IMR-90 (cell line): Measurements from ENCODE around the gene GM2A. TPM values are rescaled to one million over a fixed set of nuclear protein-coding genes. Genes with fewer than 3 reads are reported as not detected.

Source experiments
- ATAC-seq: fragments of 200-7000 bp; cut with Tn5 transposase; 2 replicates; pipeline ENCODE4 v1.9.1; 2020; ENCODE audit warnings: low read depth, mild to moderate bottlenecking, moderate library complexity
- BruUV-seq: library from RNA; stranded (reverse); fragments of 400-500 nt; replicated peaks from 2 replicates; lab custom pipeline; 2021; lab: Mats Ljungman, UMichigan
- CTCF ChIA-PET: fragments of 300-600 bp; formaldehyde crosslinking; extraction: SDS; loops from one replicate; lab custom pipeline; 2021; ENCODE audit warnings: antibody characterized with exemption; lab: Yijun Ruan, JAX
- POLR2A ChIA-PET: fragments of 300-600 bp; sonication (Branson Sonifier 250); formaldehyde crosslinking; loops from one replicate; lab custom pipeline; 2022; ENCODE audit warnings: antibody characterized with exemption; ENCODE audit not compliant: unreplicated experiment; lab: Charles Lee
- DNase-seq: peaks from one replicate; pipeline ENCODE4 v3.0.0; 2013
- H2AFZ ChIP-seq: replicated peaks from 2 replicates; pipeline ENCODE3; 2013; ENCODE audit warnings: low read length, mild to moderate bottlenecking; ENCODE audit not compliant: poor library complexity
- H2AK5ac ChIP-seq: 2 replicates; pipeline ENCODE4 v1.6.1; 2013; ENCODE audit warnings: low read depth, low read length, inconsistent platforms
- H2AK9ac ChIP-seq: replicated peaks from 2 replicates; pipeline ENCODE3; 2013; ENCODE audit warnings: mild to moderate bottlenecking, low read depth, low read length, moderate library complexity; ENCODE audit not compliant: poor library complexity
- H2BK120ac ChIP-seq: 2 replicates; pipeline ENCODE4 v1.6.1; 2013; ENCODE audit warnings: low read depth, low read length, inconsistent platforms
- H2BK15ac ChIP-seq: 3 replicates; pipeline ENCODE4 v1.6.1; 2013; ENCODE audit warnings: low read depth, low read length, inconsistent platforms
- H2BK20ac ChIP-seq: 2 replicates; pipeline ENCODE4 v1.6.1; 2013; ENCODE audit warnings: low read depth, mild to moderate bottlenecking, inconsistent platforms, low read length, moderate library complexity
- H2BK5ac ChIP-seq: 2 replicates; pipeline ENCODE4 v1.6.1; 2013; ENCODE audit warnings: mild to moderate bottlenecking, low read depth, low read length, inconsistent platforms; ENCODE audit not compliant: poor library complexity, severe bottlenecking
- H3K14ac ChIP-seq: replicated peaks from 2 replicates; pipeline ENCODE4 v1.6.1; 2013; ENCODE audit warnings: low read depth, low read length, inconsistent platforms
- H3K18ac ChIP-seq: 2 replicates; pipeline ENCODE4 v1.6.1; 2013; ENCODE audit warnings: low read depth, low read length, control low read depth
- H3K23ac ChIP-seq: 2 replicates; pipeline ENCODE4 v1.6.1; 2013; ENCODE audit warnings: low read depth, low read length, inconsistent platforms
- H3K27ac ChIP-seq: 2 replicates; pipeline ENCODE4 v1.5.1; 2013; ENCODE audit warnings: mild to moderate bottlenecking, control low read depth, low read length; ENCODE audit not compliant: insufficient read depth
- H3K27me3 ChIP-seq: 2 replicates; pipeline ENCODE4 v1.6.1; 2013; ENCODE audit warnings: low read length; ENCODE audit not compliant: control insufficient read depth, insufficient read depth
- H3K36me3 ChIP-seq: 2 replicates; pipeline ENCODE4 v1.6.1; 2013; ENCODE audit warnings: low read length, mixed read lengths; ENCODE audit not compliant: control insufficient read depth, insufficient read depth
- H3K4ac ChIP-seq: 2 replicates; pipeline ENCODE4 v1.6.1; 2013; ENCODE audit warnings: low read depth, low read length, inconsistent platforms
- H3K4me1 ChIP-seq: 2 replicates; pipeline ENCODE4 v1.6.1; 2013; ENCODE audit warnings: low read length, mixed read lengths; ENCODE audit not compliant: control insufficient read depth, insufficient read depth
- H3K4me2 ChIP-seq: 2 replicates; pipeline ENCODE4 v1.6.1; 2013; ENCODE audit warnings: low read depth, mild to moderate bottlenecking, control low read depth, low read length, moderate library complexity
- H3K4me3 ChIP-seq: 2 replicates; pipeline ENCODE4 v1.5.1; 2013; ENCODE audit warnings: low read depth, mild to moderate bottlenecking, control low read depth, low read length, moderate library complexity; ENCODE audit not compliant: insufficient read depth
- H3K56ac ChIP-seq: 2 replicates; pipeline ENCODE4 v1.6.1; 2013; ENCODE audit warnings: low read length, inconsistent platforms; ENCODE audit not compliant: insufficient read depth; ENCODE audit errors: extremely low read depth
- H3K79me1 ChIP-seq, 2 experiments: 2 replicates each; pipeline ENCODE4 v1.6.1; 2013; ENCODE audit warnings: low read length in 2 of 2, inconsistent platforms in 1 of 2, low read depth in 1 of 2
- H3K9ac ChIP-seq: 2 replicates; pipeline ENCODE4 v1.6.1; 2013; ENCODE audit warnings: low read depth, low read length, control low read depth
- H3K9me1 ChIP-seq: 2 replicates; pipeline ENCODE4 v1.6.1; 2013; ENCODE audit warnings: low read length, inconsistent platforms; ENCODE audit not compliant: insufficient read depth
- H3K9me3 ChIP-seq: 2 replicates; pipeline ENCODE4 v1.6.1; 2013; ENCODE audit warnings: low read length; ENCODE audit not compliant: control insufficient read depth, insufficient read depth
- H4K20me1 ChIP-seq: 2 replicates; pipeline ENCODE4 v1.6.1; 2013; ENCODE audit warnings: low read length, inconsistent platforms; ENCODE audit not compliant: insufficient read depth
- H4K5ac ChIP-seq: 2 replicates; pipeline ENCODE4 v1.6.1; 2013; ENCODE audit warnings: mild to moderate bottlenecking, low read depth, low read length, control low read depth
- H4K8ac ChIP-seq, 2 experiments: 2 replicates each; pipeline ENCODE4 v1.6.1; 2013; ENCODE audit warnings: low read depth in 2 of 2, low read length in 2 of 2, control low read depth in 1 of 2, inconsistent platforms in 1 of 2
- H4K91ac ChIP-seq: 2 replicates; pipeline ENCODE4 v1.6.1; 2013; ENCODE audit warnings: low read depth, low read length, inconsistent platforms; ENCODE audit not compliant: insufficient read depth
- BHLHE40 ChIP-seq: fragments of 150-350 bp; IDR thresholded peaks from 2 replicates; pipeline ENCODE4 v1.6.1; 2016; ENCODE audit warnings: mild to moderate bottlenecking, low read depth, low read length
- CEBPB ChIP-seq: IDR thresholded peaks from 2 replicates; pipeline ENCODE4 v1.6.1; 2012; ENCODE audit warnings: low read depth, low read length, improper control_type of control experiment
- CHD1 ChIP-seq: IDR thresholded peaks from 2 replicates; pipeline ENCODE4 v1.6.1; 2012; ENCODE audit warnings: low read depth, low read length, improper control_type of control experiment
- FOS ChIP-seq: fragments of 150-350 bp; IDR thresholded peaks from 2 replicates; pipeline ENCODE4 v1.6.1; 2016; ENCODE audit warnings: low read depth, low read length
- MAFK ChIP-seq: IDR thresholded peaks from 2 replicates; pipeline ENCODE4 v1.6.1; 2012; ENCODE audit warnings: low read depth, low read length, improper control_type of control experiment
- MXI1 ChIP-seq: IDR thresholded peaks from 2 replicates; pipeline ENCODE4 v1.6.1; 2012; ENCODE audit warnings: low read depth, mild to moderate bottlenecking, low read length, moderate library complexity, borderline replicate concordance
- NFE2L2 ChIP-seq: fragments of 150-350 bp; IDR thresholded peaks from 2 replicates; pipeline ENCODE4 v1.6.1; 2016; ENCODE audit warnings: low read depth, mild to moderate bottlenecking, low read length
- POLR2A ChIP-seq: IDR thresholded peaks from 2 replicates; pipeline ENCODE4 v1.6.1; 2012; ENCODE audit warnings: mild to moderate bottlenecking, low read depth, low read length
- RAD21 ChIP-seq: IDR thresholded peaks from 2 replicates; pipeline ENCODE4 v1.6.1; 2012; ENCODE audit warnings: low read length, improper control_type of control experiment
- RCOR1 ChIP-seq: IDR thresholded peaks from 2 replicates; pipeline ENCODE4 v1.6.1; 2012; ENCODE audit warnings: mild to moderate bottlenecking, low read length, improper control_type of control experiment; ENCODE audit not compliant: insufficient replicate concordance
- RFX5 ChIP-seq: IDR thresholded peaks from 2 replicates; pipeline ENCODE4 v1.8.0; 2012; ENCODE audit warnings: low read depth, mild to moderate bottlenecking, low read length, moderate library complexity
- SMC3 ChIP-seq: fragments of 150-350 bp; IDR thresholded peaks from 2 replicates; pipeline ENCODE4 v1.6.1; 2016; ENCODE audit warnings: low read depth, mild to moderate bottlenecking, antibody characterized with exemption, low read length, moderate library complexity
- dilution Hi-C: fragments of 300-500 bp; cut with HindIII; formaldehyde crosslinking; loops from one replicate; pipeline ENCODE4 v1.14.3; 2018; ENCODE audit warnings: low sequenced_read_pairs; ENCODE audit not compliant: unreplicated experiment
- in situ Hi-C: fragments of 300-500 bp; cut with MboI; formaldehyde crosslinking; loops from 3 replicates; pipeline ENCODE4 v1.14.3; 2019; ENCODE audit warnings: low sequenced_read_pairs, inconsistent platforms, mixed read lengths
- intact Hi-C: fragments of 100-400 bp; cut with micrococcal nuclease; formaldehyde crosslinking; loops from 2 replicates; pipeline ENCODE4 v1.10.0; 2022
- polyA plus RNA-seq, 3 experiments: library from polyadenylated mRNA; depleted of rRNA; stranded (reverse); fragments of >200 nt; gene quantifications; 2 replicates each; pipeline ENCODE4 v1.2.3, GENCODE V29; 2012; ENCODE audit warnings: low replicate concordance in 1 of 3
- total RNA-seq: library from RNA; depleted of rRNA; stranded (reverse); fragments of >200 nt; gene quantifications from 2 replicates; pipeline ENCODE4 v1.2.3, GENCODE V29; 2012
- TF ChIP-seq, protein P1 (sequence below): conservative IDR thresholded peaks from 2 replicates; pipeline ENCODE4 v1.5.1; 2012; ENCODE audit warnings: mild to moderate bottlenecking, low read depth, low read length, improper control_type of control experiment
- TF ChIP-seq, protein P2 (sequence below): fragments of 150-350 bp; IDR thresholded peaks from 2 replicates; pipeline ENCODE4 v1.6.1; 2017; ENCODE audit warnings: mild to moderate bottlenecking, antibody characterized with exemption, low read length, low read depth
- TF ChIP-seq, protein P3 (sequence below): fragments of 150-350 bp; IDR thresholded peaks from 2 replicates; pipeline ENCODE4 v1.6.1; 2016; ENCODE audit warnings: low read depth, mild to moderate bottlenecking, low read length, moderate library complexity, borderline replicate concordance

Gene GM2A
- total and polyA plus RNA-seq, 2 of the 4 experiments (the other 2 are of a cell fraction) = 13.8 to 18.5 TPM

DNA sequence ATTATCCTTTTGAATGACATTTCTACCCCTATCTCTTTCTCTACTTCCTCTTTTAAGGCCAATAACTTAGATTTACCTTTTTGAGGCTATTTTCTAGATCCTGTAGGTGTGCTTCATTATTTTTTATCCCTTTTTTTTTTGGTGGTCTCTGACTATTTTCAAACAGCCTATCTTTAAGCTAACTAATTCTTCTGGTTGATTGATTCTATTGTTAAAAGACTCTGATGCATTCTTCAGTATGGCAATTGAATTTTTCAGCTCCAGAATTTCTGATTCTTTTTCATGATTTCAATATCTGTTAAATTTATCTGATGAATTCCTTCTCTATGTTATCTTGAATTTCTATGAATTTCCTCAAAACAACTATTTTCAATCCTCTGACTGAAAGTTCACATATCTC lies 57.9 kb downstream of the GM2A start:
- H3K4me1 ChIP-seq = no peaks in the 10 kb centered on the region
- ChIA-PET POLR2A (no interaction called here), CTCF (no interaction called here)
- H3K4me2 ChIP-seq = no peak overlapping the region
- H4K91ac ChIP-seq = no peak overlapping the region
- no peaks in the 10 kb centered on the region for H3K79me1 ChIP-seq
- H2BK120ac ChIP-seq = no peak overlapping the region
- DNase-seq (no peak), ATAC-seq (no peak)
- H3K4ac ChIP-seq = no peak overlapping the region
- BruUV-seq = no TSS peak
- no peak overlapping the region for H3K27ac ChIP-seq
- TF ChIP-seq FOS (no peak), RAD21 (no peak), SMC3 (no peak), CEBPB (no peak), NFE2L2 (no peak), MAFK (no peak), RFX5 (no peak), CHD1 (no peak), RCOR1 (no peak), POLR2A (no peak), BHLHE40 (no peak), MXI1 (no peak)
- TF ChIP-seq, protein P1, sequence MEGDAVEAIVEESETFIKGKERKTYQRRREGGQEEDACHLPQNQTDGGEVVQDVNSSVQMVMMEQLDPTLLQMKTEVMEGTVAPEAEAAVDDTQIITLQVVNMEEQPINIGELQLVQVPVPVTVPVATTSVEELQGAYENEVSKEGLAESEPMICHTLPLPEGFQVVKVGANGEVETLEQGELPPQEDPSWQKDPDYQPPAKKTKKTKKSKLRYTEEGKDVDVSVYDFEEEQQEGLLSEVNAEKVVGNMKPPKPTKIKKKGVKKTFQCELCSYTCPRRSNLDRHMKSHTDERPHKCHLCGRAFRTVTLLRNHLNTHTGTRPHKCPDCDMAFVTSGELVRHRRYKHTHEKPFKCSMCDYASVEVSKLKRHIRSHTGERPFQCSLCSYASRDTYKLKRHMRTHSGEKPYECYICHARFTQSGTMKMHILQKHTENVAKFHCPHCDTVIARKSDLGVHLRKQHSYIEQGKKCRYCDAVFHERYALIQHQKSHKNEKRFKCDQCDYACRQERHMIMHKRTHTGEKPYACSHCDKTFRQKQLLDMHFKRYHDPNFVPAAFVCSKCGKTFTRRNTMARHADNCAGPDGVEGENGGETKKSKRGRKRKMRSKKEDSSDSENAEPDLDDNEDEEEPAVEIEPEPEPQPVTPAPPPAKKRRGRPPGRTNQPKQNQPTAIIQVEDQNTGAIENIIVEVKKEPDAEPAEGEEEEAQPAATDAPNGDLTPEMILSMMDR = no peak
- TF ChIP-seq, protein P2, sequence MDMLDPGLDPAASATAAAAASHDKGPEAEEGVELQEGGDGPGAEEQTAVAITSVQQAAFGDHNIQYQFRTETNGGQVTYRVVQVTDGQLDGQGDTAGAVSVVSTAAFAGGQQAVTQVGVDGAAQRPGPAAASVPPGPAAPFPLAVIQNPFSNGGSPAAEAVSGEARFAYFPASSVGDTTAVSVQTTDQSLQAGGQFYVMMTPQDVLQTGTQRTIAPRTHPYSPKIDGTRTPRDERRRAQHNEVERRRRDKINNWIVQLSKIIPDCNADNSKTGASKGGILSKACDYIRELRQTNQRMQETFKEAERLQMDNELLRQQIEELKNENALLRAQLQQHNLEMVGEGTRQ = no peak
- TF ChIP-seq, protein P3, sequence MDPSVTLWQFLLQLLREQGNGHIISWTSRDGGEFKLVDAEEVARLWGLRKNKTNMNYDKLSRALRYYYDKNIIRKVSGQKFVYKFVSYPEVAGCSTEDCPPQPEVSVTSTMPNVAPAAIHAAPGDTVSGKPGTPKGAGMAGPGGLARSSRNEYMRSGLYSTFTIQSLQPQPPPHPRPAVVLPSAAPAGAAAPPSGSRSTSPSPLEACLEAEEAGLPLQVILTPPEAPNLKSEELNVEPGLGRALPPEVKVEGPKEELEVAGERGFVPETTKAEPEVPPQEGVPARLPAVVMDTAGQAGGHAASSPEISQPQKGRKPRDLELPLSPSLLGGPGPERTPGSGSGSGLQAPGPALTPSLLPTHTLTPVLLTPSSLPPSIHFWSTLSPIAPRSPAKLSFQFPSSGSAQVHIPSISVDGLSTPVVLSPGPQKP = no peak
- no peak overlapping the region for H2BK5ac ChIP-seq
- H3K14ac ChIP-seq = no peak overlapping the region
- no peak overlapping the region for H3K4me3 ChIP-seq
- no peaks in the 10 kb centered on the region for H3K27me3 ChIP-seq
- H4K8ac ChIP-seq = no peak overlapping the region
- H4K5ac ChIP-seq = no peak overlapping the region
- H2AFZ ChIP-seq = no peak overlapping the region
- no peak overlapping the region for H2BK15ac ChIP-seq
- H2AK5ac ChIP-seq = no peak overlapping the region
- no peak overlapping the region for H3K56ac ChIP-seq
- no peak overlapping the region for H3K23ac ChIP-seq
- H2BK20ac ChIP-seq = no peak overlapping the region
- dilution Hi-C loops = no loop called here
- no peaks in the 10 kb centered on the region for H3K9me1 ChIP-seq
- no peaks in the 10 kb centered on the region for H4K20me1 ChIP-seq
- in situ Hi-C loops = no loop called here
- H3K9me3 ChIP-seq = no peaks in the 10 kb centered on the region
- intact Hi-C loops = no loop called here
- no peak overlapping the region for H2AK9ac ChIP-seq
- no peaks in the 10 kb centered on the region for H3K36me3 ChIP-seq
- H3K9ac ChIP-seq = no peak overlapping the region
- H3K18ac ChIP-seq = no peak overlapping the region
